Measurements from ENCODE around the gene OR8S1.
A peak's percentile ranks its signal among the peaks of the same experiment; 100 is the strongest.
"Not testable (repeated sequence)": the region's sequence is repeated elsewhere in the genome, so short reads cannot be mapped to it uniquely, and the experiment has no call there.

The OR8S1 gene, protein sequence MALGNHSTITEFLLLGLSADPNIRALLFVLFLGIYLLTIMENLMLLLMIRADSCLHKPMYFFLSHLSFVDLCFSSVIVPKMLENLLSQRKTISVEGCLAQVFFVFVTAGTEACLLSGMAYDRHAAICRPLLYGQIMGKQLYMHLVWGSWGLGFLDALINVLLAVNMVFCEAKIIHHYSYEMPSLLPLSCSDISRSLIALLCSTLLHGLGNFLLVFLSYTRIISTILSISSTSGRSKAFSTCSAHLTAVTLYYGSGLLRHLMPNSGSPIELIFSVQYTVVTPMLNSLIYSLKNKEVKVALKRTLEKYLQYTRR

DNA sequence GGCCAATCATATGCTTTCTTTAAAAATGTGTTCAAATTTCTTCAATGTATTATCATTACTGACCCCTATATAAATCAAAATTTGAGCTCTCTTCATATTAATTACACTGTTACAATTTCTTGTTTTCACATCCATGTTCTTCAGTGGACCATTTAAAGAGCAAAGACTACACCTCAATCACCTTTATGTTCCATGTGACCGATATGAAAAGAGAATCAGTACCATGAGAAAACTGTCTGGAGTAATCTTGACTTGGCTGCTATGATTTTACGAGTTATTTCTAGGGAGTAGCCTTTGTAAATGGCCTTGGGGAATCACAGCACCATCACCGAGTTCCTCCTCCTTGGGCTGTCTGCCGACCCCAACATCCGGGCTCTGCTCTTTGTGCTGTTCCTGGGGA, at the start of gene OR8S1:
TSS of gene OR8S1 (plus strand) at position 301 of the 400 bp plus-strand sequence. CDS start at position 301, 0 bp downstream.
- DNase-seq (ENCODE audit: low read depth) = no peak

DNA sequence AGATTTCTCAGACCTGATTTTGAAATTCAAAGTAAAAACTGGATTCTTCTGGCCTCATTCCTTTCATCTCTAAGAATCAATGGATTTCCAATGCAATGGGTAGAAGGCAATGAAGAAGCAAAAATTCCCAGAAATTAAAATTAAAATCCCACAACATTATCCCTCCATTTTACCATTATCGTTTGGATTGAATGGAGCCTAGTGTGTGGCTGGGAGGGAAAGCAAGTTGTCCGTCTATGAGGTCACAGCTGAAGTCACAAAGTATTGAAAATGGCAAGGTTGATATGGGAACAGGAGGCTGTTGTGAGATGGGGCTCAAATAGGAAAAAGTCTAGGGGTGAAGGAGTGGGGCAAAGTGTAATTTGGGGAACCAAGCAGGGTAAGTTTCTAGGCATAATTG, 43.2 kb upstream of the OR8S1 start, which contains the start of gene C12orf54:
TSS of gene C12orf54 (plus strand) at position 301 of the 400 bp plus-strand sequence. CDS start 799 bp downstream, outside the sequence.
- DNase-seq (ENCODE audit: low read depth) = no peak

DNA sequence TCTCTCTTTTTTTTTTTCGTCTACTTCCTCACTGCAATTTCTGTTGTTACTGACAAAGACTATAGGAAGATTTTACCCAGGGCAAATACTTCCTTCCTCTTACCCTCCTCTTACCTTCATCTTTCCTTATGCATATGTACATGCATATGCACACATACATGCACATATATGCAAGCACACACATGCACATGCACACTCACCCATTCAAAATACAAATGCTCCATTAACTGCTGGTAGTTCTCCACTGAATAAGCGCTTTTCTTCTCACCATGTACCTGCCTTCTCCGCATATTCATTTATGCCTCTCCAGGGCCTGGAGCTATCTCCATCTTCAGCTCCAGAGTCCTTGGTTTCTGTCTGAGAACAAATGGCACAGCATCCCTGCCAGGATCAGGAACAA, 42.5 kb upstream of the OR8S1 start:
- DNase-seq (ENCODE audit: low read depth) = no peak

DNA sequence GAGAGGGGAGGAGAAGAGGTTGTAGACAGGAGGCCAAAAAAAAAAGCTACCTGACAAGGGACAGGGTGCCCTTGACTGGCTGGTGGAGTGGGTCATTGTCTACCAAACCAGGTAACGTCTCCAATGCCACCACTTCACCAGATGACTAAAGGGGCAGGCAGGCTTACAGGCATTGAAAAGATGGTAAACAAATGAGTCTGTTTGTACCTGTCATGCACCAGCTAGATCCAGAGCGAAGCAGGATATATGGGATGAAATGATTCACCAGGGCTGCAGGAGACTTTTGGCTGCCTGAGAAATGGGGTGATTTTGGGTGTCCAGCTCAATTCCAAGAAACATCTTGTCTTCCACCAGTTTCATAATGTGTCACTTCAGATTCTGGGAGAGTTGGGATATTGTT, 39.2 kb upstream of the OR8S1 start:
- no peak for DNase-seq (ENCODE audit: low read depth)

DNA sequence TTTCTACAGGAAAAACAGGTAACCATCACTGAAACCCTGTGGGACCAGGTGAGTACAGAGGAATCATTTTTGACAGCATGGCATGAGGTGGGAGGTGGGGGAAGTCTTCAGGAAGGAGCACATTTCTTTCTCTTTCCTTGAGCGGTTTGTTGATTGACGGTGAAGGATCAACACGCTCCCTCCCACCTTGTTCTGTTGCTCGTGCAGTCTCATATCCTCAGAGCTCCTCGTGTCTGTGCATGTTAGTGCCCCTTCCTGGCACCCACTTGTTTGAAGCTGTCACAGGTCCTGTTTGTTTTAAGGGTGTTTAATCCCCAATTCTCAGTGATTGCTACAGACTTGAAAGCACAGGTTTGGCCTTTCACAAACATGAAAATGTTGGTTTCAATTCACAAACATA, 38.8 kb upstream of the OR8S1 start:
- DNase-seq (ENCODE audit: low read depth) = no peak

DNA sequence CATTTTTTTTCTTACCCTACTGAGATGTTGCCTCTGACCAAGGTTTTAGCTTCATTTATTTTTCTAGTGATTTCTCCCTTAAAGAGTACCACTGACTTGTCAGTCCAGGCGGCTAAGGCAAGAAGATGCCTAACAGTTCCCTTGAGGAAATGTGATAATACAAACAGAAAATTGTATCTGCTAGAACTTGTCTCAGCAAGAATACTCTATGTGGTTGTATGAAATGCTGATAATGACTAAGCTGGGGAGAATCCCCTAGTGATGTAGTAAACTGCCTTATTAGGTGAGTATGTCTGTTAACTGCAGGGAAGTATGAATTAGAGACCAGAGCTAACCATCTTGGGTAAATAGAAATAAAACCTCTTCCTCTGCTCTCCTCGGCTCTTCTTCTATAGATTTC, 36.4 kb upstream of the OR8S1 start:
- no peak for DNase-seq (ENCODE audit: low read depth)

DNA sequence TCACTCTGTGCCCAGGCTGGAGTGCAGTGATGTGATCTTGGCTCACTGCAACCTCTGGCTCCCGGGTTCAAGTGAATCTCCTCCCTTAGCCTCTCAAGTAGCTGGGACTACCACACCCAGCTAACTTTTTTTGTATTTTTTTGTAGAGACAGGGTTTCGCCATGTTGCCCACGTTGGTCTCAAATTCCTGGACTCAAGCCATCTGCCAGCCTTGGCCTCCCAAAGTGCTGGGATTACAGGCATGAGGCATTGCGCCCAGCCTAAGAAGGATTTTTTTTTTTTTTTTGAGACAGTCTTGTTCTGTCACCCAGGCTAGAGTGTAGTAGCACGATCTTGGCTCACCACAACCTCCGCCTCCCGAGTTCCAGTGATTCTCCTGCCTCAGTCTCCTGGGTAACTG, 36.0 kb upstream of the OR8S1 start:
- not testable (repeated sequence) for DNase-seq (ENCODE audit: low read depth)

DNA sequence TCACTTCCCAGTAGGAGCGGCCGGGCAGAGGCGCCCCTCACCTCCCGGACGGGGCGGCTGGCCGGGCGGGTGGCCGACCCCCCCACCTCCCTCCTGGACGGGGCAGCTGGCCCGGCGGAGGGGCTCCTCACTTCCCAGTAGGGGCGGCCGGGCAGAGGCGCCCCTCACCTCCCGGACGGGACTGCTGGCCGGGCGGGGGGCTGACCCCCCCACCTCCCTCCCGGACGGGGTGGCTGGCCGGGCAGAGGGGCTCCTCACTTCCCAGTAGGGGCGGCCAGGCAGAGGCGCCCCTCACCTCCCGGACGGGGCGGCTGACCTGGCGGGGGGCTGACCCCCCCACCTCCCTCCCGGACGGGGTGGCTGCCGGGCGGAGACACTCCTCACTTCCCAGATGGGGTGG, 25.2 kb upstream of the OR8S1 start:
- DNase-seq (ENCODE audit: low read depth) = not testable (repeated sequence)

DNA sequence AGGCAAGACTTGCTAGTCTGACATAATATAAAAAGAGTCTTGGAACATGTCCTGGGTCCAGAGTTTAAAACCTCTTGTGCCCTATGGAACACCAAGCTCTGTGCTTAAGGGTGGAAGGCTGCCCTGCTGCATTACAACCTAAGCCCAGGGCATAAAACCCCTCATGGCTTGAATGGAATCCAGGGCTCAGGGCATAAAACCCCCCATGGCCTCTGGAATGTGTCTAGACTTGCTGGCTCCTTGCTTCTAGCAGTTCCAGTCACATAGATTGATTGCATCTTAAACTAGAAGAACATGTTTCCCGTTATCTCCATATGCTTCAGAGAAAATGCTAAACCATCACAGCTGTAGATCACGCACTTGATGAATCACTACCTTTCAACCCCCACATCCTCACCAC, 18.6 kb upstream of the OR8S1 start:
- DNase-seq (ENCODE audit: low read depth) = not testable (repeated sequence)

DNA sequence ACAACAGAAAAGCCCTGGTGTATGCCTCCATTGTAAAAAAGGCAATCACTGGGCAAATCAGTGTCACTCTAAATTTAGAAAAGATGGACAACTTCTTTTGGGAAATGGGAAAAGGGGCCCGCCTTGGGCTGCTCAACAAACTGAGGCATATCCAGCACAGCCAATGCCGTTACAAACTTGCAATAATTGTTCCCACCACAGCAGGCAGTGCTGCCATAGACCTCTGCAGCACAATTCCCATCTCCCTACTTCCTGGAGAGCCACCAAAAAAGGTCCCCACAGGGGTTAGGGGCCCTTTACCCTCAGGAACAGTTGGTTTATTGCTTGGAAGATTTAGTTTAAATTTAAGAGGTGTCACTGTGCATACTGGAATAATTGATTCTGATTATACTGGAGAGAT, 16.4 kb upstream of the OR8S1 start:
- DNase-seq (ENCODE audit: low read depth) = no peak

DNA sequence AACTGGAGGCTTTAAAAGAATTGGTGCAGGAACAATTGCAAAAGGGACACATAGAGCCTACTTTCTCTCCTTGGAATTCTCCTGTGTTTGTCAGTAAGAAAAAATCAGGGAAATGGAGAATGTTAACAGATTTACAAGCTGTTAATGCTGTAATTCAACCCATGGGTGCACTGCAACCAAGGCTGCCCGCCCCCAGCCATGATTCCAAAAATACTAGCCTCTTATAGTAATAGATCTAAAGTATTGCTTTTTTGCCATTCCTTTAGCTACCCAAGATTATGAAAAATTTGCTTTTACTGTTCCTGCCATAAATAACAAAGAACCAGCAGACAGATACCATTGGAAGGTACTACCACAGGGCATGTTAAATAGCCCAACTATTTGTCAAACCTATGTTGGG, 15.3 kb upstream of the OR8S1 start:
- no peak for DNase-seq (ENCODE audit: low read depth)

DNA sequence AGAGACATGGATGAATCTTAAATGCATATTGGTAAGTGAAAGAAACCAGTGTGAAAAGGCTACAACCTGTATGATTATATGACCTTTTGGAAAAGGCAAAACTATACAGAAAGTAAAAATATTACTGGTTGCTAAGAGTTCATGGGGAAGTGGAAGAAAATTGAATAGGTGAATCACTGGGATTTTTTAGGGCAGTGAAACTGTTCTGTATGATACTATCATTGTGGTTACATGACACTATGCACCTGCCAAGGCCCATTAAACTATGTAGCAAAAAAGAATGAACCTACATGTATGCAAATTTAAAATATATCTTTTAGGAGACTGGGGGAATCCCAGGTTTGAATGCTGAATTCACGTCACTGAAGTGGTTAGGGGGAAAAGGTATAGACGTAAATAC, 12.6 kb upstream of the OR8S1 start:
- DNase-seq (ENCODE audit: low read depth) = no peak

DNA sequence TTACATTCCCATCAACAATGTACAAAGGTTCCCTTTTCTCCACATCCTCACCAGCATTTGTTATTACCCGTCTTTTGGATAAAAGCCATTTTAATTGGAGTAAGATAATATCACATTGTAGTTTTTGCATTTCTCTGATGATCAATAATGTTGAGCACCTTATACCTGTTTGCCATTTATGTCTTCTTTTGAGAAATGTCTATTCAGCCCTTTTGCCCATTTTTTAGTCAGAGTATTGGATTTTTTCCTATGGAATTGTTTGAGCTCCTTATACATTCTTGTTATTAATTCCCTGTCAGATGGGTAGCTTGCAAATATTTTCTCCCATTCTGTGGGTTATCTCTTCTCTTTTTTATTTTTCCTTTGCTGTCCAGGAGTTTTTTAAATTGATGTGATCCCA, 10.7 kb upstream of the OR8S1 start:
- no peak for DNase-seq (ENCODE audit: low read depth)

DNA sequence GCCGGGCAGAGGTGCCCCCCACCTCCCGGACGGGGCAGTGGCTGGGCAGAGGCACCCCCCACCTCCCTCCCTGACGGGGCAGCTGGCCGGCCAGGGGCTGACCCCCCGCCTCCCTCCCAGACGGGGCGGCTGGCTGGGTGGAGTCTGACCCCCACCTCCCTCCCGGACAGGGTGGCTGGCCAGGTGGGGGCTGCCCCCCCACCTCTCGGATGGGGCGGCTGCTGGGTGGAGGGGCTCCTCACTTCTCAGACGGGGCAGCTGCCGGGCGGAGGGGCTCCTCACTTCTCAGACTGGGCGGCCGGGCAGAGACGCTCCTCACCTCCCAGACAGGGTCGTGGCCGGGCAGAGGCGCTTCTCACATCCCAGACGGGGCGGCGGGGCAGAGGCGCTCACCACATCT, 5.1 kb upstream of the OR8S1 start:
- DNase-seq (ENCODE audit: low read depth) = not testable (repeated sequence)

DNA sequence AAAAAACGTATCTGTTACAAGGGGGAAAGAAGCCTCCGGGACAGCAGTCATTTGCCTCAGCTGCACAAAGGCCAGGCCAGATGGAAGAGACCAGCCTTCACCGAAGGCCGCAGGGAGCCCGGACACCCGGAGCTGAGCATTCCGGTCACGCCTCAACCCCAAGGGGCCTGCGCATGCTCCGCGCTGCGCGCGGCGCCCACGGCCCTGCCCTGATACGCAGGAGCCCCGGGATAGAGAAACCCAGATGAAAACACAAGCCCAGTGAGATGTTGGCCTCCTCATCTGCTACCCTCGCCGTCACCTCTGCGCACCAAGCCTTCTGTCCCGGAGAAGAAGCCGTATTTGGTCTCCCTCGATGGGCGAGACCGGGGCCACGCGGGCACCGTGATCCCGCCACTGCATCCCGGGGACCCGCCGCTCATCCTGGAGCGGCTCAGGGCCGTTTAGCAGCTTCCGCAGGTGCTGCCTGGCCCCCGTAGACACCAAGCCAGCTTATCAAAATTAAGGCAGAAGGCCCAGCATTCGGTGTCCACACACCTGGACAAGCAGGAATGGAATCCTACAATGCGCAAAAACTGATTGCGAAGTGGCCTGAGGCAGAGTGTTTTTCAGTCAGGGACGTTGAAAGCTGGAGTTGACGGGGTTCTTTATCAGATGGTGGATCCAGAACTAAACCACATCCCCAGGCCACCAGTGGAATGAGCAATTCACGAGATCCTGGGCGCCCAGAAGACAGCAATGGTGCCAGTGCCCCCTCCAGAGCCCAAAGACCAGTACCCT, 2.6 kb downstream of the OR8S1 start:
- no peak for DNase-seq (ENCODE audit: low read depth)

DNA sequence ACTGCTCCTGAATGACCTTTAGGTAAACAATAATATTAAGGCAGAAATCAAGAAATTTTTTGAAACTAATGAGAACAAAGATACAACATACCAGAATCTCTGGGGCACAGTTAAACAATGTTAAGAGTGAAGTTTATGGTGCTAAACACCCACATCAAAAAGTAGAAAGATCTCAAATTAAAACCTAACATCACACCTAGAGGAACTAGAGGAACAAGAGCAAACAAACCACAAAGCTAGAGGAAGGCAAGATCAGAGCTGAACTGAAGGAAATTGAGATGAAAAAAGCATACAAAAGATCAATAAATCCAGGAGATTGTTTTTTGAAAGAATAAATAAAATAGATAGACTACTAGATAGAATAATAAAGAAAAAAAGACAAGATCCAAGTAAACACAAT, 7.2 kb downstream of the OR8S1 start:
- DNase-seq (ENCODE audit: low read depth) = no peak

DNA sequence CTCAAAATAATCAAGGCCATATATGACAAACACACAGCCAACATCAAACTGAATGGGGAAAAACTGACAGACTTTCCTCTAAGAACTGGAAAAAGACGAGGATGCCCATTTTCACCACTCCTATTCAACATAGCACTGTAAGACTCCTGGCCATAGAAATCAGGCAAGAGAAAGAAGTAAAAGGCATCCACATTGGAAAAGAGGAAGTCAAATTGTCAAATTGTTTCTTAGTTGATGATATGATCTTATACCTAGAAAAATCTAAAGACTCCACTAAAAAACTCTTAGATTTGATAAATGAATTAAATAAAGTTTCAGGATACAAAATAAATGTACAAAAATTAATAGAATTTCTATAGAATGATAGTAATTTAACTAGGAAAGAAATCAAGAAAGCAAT, 11.2 kb downstream of the OR8S1 start:
- DNase-seq (ENCODE audit: low read depth) = no peak

DNA sequence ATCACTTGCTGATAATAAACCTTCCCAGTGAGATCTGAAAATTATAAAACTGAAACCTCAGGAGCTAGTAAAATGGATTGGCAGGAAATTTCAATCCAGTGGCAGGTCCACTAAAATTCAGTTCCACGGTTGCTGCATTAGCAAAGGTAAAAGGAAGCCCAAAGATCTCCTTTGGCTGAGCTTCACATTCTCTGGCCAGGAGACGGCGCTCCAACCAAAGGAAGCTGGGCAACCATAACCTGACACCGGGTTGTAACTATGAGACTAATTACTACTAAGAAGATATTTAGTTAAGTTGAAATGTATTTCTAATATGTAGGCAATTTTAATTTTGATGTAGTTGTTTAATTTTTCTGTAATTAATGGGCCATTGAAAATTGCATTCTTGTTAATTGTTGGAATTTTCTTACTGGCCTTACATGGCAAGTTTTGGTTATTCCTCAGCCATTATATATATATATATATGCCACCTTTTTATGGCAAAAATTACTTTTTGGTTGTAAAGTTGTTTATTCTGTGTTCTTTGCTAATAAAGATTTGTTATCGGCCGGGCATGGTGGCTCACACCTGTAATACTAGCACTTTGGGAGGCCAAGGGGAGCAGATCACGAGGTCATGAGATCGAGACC, 17.0 kb downstream of the OR8S1 start:
- peak; percentile 9 for DNase-seq (ENCODE audit: low read depth)

DNA sequence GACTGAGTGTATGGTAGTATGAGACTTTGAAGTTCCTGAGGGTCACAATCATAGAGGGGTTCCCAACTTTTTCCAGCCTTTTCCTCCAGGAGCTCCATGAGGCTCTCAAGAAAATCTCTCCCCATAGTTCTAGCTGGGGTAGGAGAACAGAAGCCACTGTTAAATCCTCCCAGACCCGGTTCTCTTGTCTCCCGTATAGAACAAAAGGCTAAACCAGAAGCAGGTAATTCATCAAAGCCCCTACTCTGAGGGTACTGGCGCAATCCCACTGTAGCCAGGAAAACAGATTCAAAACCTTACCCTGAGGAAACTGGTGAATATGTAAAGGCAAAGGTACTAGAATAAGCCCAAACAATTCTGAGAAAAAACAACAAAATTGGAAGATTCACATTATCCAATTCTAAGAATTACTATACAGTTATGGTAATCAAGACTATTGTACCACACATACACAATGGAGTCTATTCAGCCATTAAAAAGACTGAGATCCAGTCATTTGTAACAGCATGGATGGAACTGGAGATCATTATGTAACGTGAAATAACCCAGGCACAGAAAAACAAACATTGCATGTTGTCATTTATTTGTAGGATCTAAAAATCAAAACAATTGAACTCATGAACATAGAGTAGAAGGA, 20.5 kb downstream of the OR8S1 start:
- DNase-seq (ENCODE audit: low read depth) = no peak

DNA sequence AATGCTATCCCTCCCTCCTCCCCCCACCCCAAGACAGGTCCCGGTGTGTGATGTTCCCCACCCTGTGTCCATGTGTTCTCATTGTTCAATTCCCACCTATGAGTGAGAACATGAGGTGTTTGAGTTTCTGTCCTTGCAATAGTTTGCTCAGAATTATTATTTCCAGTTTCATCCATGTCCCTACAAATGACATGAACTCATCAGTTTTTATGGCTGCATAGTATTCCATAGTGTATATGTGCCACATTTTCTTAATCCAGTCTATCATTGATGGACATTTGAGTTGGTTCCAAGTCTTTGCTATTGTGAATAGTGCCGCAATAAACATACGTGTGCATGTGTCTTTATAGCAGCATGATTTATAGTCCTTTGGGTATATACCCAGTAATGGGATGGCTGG, 21.6 kb downstream of the OR8S1 start:
- DNase-seq (ENCODE audit: low read depth) = not testable (repeated sequence)

DNA sequence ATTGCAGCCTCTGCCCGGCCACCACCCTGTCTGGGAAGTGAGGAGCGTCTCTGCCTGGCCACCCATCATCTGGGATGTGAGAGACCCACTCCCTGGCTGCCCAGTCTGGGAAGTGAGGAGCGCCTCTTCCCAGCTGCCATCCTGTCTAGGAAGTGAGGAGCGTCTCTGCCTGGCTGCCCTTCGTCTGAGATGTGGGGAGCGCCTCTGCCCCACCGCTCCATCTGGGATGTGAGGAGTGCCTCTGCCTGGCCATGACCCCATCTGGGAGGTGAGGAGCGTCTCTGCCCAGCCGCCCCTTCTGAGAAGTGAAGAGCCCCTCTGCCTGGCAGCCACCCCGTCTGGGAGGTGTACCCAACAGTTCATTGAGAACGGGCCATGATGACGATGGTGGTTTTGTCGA, 26.2 kb downstream of the OR8S1 start:
- DNase-seq (ENCODE audit: low read depth) = not testable (repeated sequence)

DNA sequence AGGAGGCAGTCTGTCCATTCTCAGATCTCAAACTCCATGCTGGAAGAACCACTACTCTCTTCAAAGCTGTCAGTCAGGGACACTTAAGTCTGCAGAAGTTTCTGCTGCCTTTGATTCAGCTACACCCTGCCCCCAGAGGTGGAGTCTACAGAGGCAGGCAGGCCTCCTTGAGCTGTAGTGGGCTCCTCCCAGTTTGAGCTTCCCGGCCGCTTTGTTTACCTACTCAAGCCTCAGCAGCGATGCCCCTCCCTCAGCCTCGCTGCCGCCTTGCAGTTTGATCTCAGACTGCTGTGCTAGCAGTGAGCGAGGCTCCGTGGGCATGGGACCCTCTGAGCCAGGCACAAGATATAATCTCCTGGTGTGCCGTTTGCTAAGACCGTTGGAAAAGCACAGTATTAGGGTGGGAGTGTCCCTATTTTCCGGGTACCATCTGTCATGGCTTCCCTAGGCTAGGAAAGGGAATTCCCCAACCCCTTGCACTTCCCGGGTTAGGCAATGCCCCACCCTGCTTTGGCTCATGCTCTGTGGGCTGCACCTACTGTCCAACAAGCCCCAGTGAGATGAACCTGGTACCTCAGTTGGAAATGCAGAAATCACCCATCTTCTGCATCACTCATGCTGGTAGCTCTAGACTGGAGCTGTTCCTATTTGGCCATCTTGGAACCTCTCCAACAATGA, 28.4 kb downstream of the OR8S1 start:
- not testable (repeated sequence) for DNase-seq (ENCODE audit: low read depth)
